Measurements from ENCODE around the gene ACSL3.

ACSL3 gene

DNA sequence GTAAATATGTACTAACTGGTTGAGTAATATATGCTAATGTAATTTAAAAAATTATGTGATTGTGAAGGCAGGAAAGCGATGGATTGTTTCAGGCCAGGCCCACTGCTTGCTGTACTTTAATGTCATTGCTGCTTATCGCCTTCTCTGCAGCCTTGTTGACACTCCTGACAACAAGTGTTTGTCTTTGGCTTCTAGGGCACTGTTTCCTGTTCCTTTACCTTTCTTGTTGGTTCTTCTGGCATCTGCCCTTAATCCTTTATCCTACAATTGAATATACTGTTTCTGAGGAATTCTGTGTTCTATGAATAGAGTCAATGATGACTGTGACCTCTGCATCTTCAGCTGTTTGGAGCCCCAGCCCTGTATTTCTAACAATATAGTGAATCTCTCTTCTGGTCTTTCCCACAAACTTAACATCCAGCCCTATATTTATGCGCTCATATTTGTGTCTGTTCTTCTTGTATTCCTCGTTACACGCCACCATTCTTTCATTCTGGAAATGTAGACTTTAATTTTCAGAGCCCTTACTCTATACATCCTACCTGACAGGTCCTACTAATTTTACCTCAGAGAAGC lies 17.6 kb downstream of the ACSL3 start:
- Histone ChIP-seq H3K23ac (ENCODE audit: low read length) (no peak overlapping the region), H2BK5ac (ENCODE audit: low read depth, low read length, poor library complexity) (no peak overlapping the region), H3K14ac (ENCODE audit: low read length) (no peak overlapping the region), H3K4me3 (ENCODE audit: low read depth, low read length) (no peak overlapping the region), H2BK120ac (ENCODE audit: insufficient read depth, low read length, poor library complexity) (no peak overlapping the region), H2AK5ac (ENCODE audit: low read length) (no peak overlapping the region), H3K27ac (ENCODE audit: low read depth, low read length) (no peak overlapping the region), H3K27me3 (ENCODE audit: insufficient read depth, low read length) (no peaks in the 10 kb centered on the region), H3K4me2 (ENCODE audit: low read length) (no peak overlapping the region), H3K4ac (ENCODE audit: low read depth, low read length) (peak overlapping the region; percentile 14), H4K8ac (ENCODE audit: low read depth, low read length) (no peak overlapping the region), H2BK12ac (ENCODE audit: low read length) (no peak overlapping the region), H3K79me1 (ENCODE audit: low read length) (peaks cover 2% of the 10 kb centered on the region), H3K18ac (ENCODE audit: low read length) (no peak overlapping the region), H3K79me2 (ENCODE audit: control insufficient read depth, insufficient read depth, low read length, poor library complexity) (peaks cover 11% of the 10 kb centered on the region), H4K12ac (ENCODE audit: low read depth, low read length) (no peak overlapping the region), H3K36me3 (ENCODE audit: control insufficient read depth in 1 of 2, insufficient read depth in 2 of 2, low read length in 2 of 2) (peaks cover 2 to 6% of the 10 kb centered on the region in 2 experiments), H3K9me3 (ENCODE audit: insufficient read depth, low read depth, low read length) (peaks cover 3% of the 10 kb centered on the region), H3K9ac (ENCODE audit: low read length) (no peak overlapping the region), H4K91ac (ENCODE audit: low read depth, low read length) (no peak overlapping the region), H2AFZ (ENCODE audit: insufficient read depth, low read length, poor library complexity) (no peak overlapping the region), H3K4me1 (ENCODE audit: control insufficient read depth in 1 of 2, insufficient read depth in 2 of 2, low read length in 2 of 2) (peaks cover 11 to 16% of the 10 kb centered on the region in 2 experiments)
- no CpG with 5 or more reads among the region's 5 CpGs for WGBS (ENCODE audit: extremely low coverage, insufficient coverage, insufficient read length)
- peak in 1 of 2 donors; percentile 19 for DNase-seq

GRCh38 chr2:222878877-222879603 lies 18.2 kb downstream of the ACSL3 start:
- WGBS (ENCODE audit: extremely low coverage, insufficient coverage, insufficient read length), result no CpG with 5 or more reads among the region's 10 CpGs
- peaks cover 11% of the 10 kb centered on the region for H3K79me2 ChIP-seq (ENCODE audit: control insufficient read depth, insufficient read depth, low read length, poor library complexity)
- H3K4ac ChIP-seq (ENCODE audit: low read depth, low read length), result peak overlapping the region; percentile 14
- no peak overlapping the region for H2BK120ac ChIP-seq (ENCODE audit: insufficient read depth, low read length, poor library complexity)
- H3K23ac ChIP-seq (ENCODE audit: low read length), result no peak overlapping the region
- no peak overlapping the region for H3K9ac ChIP-seq (ENCODE audit: low read length)
- peaks cover 2 to 6% of the 10 kb centered on the region in 2 experiments for H3K36me3 ChIP-seq (ENCODE audit: control insufficient read depth in 1 of 2, insufficient read depth in 2 of 2, low read length in 2 of 2)
- peaks cover 2% of the 10 kb centered on the region for H3K79me1 ChIP-seq (ENCODE audit: low read length)
- no peak overlapping the region for H3K4me3 ChIP-seq (ENCODE audit: low read depth, low read length)
- H4K8ac ChIP-seq (ENCODE audit: low read depth, low read length), result no peak overlapping the region
- no peak overlapping the region for H4K91ac ChIP-seq (ENCODE audit: low read depth, low read length)
- H3K4me2 ChIP-seq (ENCODE audit: low read length), result no peak overlapping the region
- H2BK12ac ChIP-seq (ENCODE audit: low read length), result no peak overlapping the region
- H3K14ac ChIP-seq (ENCODE audit: low read length), result no peak overlapping the region
- no peaks in the 10 kb centered on the region for H3K27me3 ChIP-seq (ENCODE audit: insufficient read depth, low read length)
- no peak overlapping the region for H4K12ac ChIP-seq (ENCODE audit: low read depth, low read length)
- no peak overlapping the region for H3K18ac ChIP-seq (ENCODE audit: low read length)
- H3K27ac ChIP-seq (ENCODE audit: low read depth, low read length), result no peak overlapping the region
- no peak overlapping the region for H2AFZ ChIP-seq (ENCODE audit: insufficient read depth, low read length, poor library complexity)
- peaks cover 11 to 16% of the 10 kb centered on the region in 2 experiments for H3K4me1 ChIP-seq (ENCODE audit: control insufficient read depth in 1 of 2, insufficient read depth in 2 of 2, low read length in 2 of 2)
- DNase-seq, result peak; percentile 84 to 95
- no peak overlapping the region for H2AK5ac ChIP-seq (ENCODE audit: low read length)
- no peak overlapping the region for H2BK5ac ChIP-seq (ENCODE audit: low read depth, low read length, poor library complexity)
- peaks cover 3% of the 10 kb centered on the region for H3K9me3 ChIP-seq (ENCODE audit: insufficient read depth, low read depth, low read length)

GRCh38 chr2:222879604-222879933 lies 18.7 kb downstream of the ACSL3 start:
- Histone ChIP-seq H2AK5ac (ENCODE audit: low read length) (no peak overlapping the region), H4K91ac (ENCODE audit: low read depth, low read length) (no peak overlapping the region), H3K27me3 (ENCODE audit: insufficient read depth, low read length) (no peaks in the 10 kb centered on the region), H2BK120ac (ENCODE audit: insufficient read depth, low read length, poor library complexity) (no peak overlapping the region), H3K4me1 (ENCODE audit: control insufficient read depth in 1 of 2, insufficient read depth in 2 of 2, low read length in 2 of 2) (peaks cover 11 to 16% of the 10 kb centered on the region in 2 experiments), H4K8ac (ENCODE audit: low read depth, low read length) (no peak overlapping the region), H3K79me2 (ENCODE audit: control insufficient read depth, insufficient read depth, low read length, poor library complexity) (peaks cover 9% of the 10 kb centered on the region), H3K4me2 (ENCODE audit: low read length) (no peak overlapping the region), H2BK5ac (ENCODE audit: low read depth, low read length, poor library complexity) (no peak overlapping the region), H3K36me3 (ENCODE audit: control insufficient read depth in 1 of 2, insufficient read depth in 2 of 2, low read length in 2 of 2) (peaks cover 2 to 6% of the 10 kb centered on the region in 2 experiments), H3K4me3 (ENCODE audit: low read depth, low read length) (no peak overlapping the region), H3K79me1 (ENCODE audit: low read length) (peaks cover 2% of the 10 kb centered on the region), H4K12ac (ENCODE audit: low read depth, low read length) (no peak overlapping the region), H2AFZ (ENCODE audit: insufficient read depth, low read length, poor library complexity) (no peak overlapping the region), H3K4ac (ENCODE audit: low read depth, low read length) (peak overlapping the region; percentile 46), H3K18ac (ENCODE audit: low read length) (no peak overlapping the region), H3K14ac (ENCODE audit: low read length) (no peak overlapping the region), H3K9me3 (ENCODE audit: insufficient read depth, low read depth, low read length) (peaks cover 3% of the 10 kb centered on the region), H3K27ac (ENCODE audit: low read depth, low read length) (no peak overlapping the region), H3K9ac (ENCODE audit: low read length) (no peak overlapping the region), H3K23ac (ENCODE audit: low read length) (no peak overlapping the region), H2BK12ac (ENCODE audit: low read length) (no peak overlapping the region)
- DNase-seq, result no peak
- no CpG with 5 or more reads among the region's 3 CpGs for WGBS (ENCODE audit: extremely low coverage, insufficient coverage, insufficient read length)

GRCh38 chr2:222882484-222882928 lies 21.7 kb downstream of the ACSL3 start:
- no peaks in the 10 kb centered on the region for H3K79me1 ChIP-seq (ENCODE audit: low read length)
- H3K4me2 ChIP-seq (ENCODE audit: low read length), result no peak overlapping the region
- no peaks in the 10 kb centered on the region for H3K27me3 ChIP-seq (ENCODE audit: insufficient read depth, low read length)
- no CpG with 5 or more reads among the region's 6 CpGs for WGBS (ENCODE audit: extremely low coverage, insufficient coverage, insufficient read length)
- peaks cover 9 to 15% of the 10 kb centered on the region in 2 experiments for H3K4me1 ChIP-seq (ENCODE audit: control insufficient read depth in 1 of 2, insufficient read depth in 2 of 2, low read length in 2 of 2)
- H2BK120ac ChIP-seq (ENCODE audit: insufficient read depth, low read length, poor library complexity), result no peak overlapping the region
- H3K79me2 ChIP-seq (ENCODE audit: control insufficient read depth, insufficient read depth, low read length, poor library complexity), result peaks cover 11% of the 10 kb centered on the region
- no peak overlapping the region for H2AFZ ChIP-seq (ENCODE audit: insufficient read depth, low read length, poor library complexity)
- H3K9ac ChIP-seq (ENCODE audit: low read length), result no peak overlapping the region
- no peak overlapping the region for H4K91ac ChIP-seq (ENCODE audit: low read depth, low read length)
- peak overlapping the region; percentile 11 for H3K18ac ChIP-seq (ENCODE audit: low read length)
- peak; percentile 88 to 89 for DNase-seq
- peaks cover 3% of the 10 kb centered on the region for H3K9me3 ChIP-seq (ENCODE audit: insufficient read depth, low read depth, low read length)
- H3K14ac ChIP-seq (ENCODE audit: low read length), result no peak overlapping the region
- H4K8ac ChIP-seq (ENCODE audit: low read depth, low read length), result no peak overlapping the region
- H3K4ac ChIP-seq (ENCODE audit: low read depth, low read length), result peak overlapping the region; percentile 42
- peak overlapping the region; percentile 77 for H3K27ac ChIP-seq (ENCODE audit: low read depth, low read length)
- H3K36me3 ChIP-seq (ENCODE audit: control insufficient read depth in 1 of 2, insufficient read depth in 2 of 2, low read length in 2 of 2), result peaks cover 2 to 6% of the 10 kb centered on the region in 2 experiments
- no peak overlapping the region for H3K23ac ChIP-seq (ENCODE audit: low read length)
- no peak overlapping the region for H3K4me3 ChIP-seq (ENCODE audit: low read depth, low read length)
- H2BK12ac ChIP-seq (ENCODE audit: low read length), result no peak overlapping the region
- no peak overlapping the region for H2AK5ac ChIP-seq (ENCODE audit: low read length)
- no peak overlapping the region for H4K12ac ChIP-seq (ENCODE audit: low read depth, low read length)
- peak overlapping the region; percentile 23 for H2BK5ac ChIP-seq (ENCODE audit: low read depth, low read length, poor library complexity)

Data from trophoblast cell (in vitro differentiated cells and primary cell).